Kidney capillary endothelial cell (primary cell): ENCODE results near the gene WNT9A.

Source experiments
- DNase-seq: peaks from one replicate; pipeline ENCODE4 v3.0.0-alpha.2; 2018; ENCODE audit warnings: low spot score

Gene WNT9A

DNA sequence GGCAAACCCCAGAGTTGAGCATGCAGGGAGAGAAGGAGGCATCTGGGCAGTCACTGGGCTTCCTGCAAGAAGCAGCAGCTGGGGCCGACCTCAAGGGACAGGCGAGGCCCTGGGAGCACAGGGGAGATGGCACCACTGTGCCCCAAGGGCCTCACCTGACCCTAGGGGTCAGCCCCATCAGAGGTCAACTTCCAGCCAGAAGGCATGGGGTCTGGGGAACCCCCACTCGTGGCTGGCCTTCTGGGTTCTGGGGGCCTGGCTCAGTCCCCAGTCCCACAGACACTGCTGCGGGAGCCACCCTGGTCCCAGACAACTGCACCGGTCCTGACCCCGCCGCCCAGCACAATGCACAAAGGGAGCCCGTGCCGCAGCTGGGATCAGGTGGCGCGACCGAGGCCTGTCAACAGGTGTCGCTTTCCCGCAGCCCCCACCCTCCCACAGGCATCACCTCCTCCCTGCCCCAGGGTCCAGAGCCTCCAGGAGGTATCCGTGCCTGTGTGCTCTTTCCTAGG is 6.2 kb downstream of the WNT9A start:
- no peak for DNase-seq

- DNase-seq, result no peak
These were observed 6.9 kb downstream of the WNT9A start for GRCh38 chr1:227940791-227941241.

DNA sequence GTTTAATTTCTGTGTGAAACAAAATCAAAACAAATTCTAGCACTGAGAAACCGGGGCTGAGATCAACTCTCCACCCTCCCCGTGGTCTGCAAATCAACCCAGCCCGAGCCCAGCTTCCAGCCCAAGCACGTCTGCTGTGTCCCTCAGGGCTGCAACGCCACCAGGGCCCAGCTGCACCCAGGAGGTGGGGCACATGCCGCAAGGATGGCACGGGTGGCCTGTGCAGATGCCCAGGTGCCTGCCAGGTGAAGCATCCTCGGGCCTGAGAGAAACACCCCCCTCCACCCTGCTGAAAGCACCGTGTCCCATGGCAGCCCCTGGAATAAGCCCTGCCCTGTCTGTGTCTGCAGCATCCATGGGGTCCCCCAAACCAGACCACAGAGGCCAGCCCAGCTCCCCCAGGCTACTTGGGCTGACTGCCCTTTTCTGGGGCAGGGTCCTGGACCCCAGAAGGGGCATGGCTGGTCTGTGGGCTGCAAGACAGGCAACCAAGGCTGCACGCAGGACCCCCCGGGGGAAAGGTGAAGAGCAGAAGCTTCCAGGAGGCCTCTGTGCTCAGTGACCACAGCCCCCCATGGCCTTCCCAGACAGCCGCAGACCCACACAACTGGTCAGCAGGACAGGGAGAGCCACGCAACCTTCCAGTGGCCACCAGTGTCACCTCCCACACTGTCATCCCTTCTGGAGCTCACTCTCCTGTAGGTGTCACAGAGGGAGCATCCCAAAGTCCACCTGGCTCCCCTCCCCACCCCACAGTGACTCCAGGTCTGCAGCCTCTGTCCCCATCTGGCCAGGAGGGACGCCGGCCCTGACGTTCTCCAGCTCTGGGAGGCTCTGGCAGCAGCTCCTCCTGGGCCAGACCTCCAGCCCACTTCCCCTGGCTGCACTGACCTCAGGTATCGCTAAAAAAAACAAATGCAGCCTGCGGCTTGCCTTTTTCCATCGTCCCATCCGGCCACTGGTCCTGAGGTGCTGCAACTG is 7.7 kb downstream of the WNT9A start:
- DNase-seq, result no peak

GRCh38 chr1:227938911-227939790 is 8.6 kb downstream of the WNT9A start:
- no peak for DNase-seq

- no peak for DNase-seq
These were observed 9.5 kb downstream of the WNT9A start for GRCh38 chr1:227938276-227938675.

DNA sequence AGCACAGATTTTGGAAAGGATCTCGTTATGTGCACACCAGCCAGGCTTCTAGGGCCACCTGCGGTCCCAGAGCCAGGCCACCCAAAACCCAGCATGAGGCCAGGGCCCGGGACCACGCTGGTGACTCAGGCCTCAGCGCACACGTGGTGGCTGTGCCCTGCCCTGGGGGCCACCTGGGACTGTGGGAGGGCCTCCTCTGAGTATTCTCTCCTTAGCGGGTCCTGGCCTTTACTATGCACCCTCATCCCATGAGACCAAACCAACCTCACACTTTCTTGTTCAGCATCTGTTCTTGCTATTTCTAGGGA is 9.9 kb downstream of the WNT9A start:
- no peak for DNase-seq

- no peak for DNase-seq
These were observed 10.5 kb downstream of the WNT9A start for GRCh38 chr1:227937031-227937837.

DNA sequence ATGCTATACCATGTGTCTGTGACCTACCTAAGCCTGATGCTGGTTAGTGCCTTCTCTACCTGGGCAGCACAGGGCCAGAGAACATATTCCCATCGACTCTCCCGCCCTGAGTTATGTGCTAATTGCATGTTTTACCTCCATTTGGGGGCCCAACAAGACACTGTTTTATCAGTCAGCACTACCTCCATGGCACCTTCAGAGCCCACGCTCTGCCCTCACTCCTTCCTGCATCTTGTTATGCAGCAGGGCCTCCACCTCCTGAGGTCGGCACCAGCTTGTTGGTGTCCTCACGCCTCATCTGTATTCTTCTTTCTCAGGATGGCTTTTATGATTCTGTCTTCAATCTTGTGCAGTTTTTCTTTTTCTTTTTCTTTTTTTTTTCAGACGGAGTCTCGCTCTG is 11.9 kb downstream of the WNT9A start:
- no peak for DNase-seq

GRCh38 chr1:227934476-227935313 is 13.0 kb downstream of the WNT9A start:
- DNase-seq, result no peak

- DNase-seq, result no peak
These were observed 17.8 kb downstream of the WNT9A start for GRCh38 chr1:227929751-227930472.

- DNase-seq, result no peak
These were observed 18.8 kb downstream of the WNT9A start for GRCh38 chr1:227928811-227929375.

GRCh38 chr1:227927971-227928741 is 19.6 kb downstream of the WNT9A start:
- DNase-seq, result no peak

DNA sequence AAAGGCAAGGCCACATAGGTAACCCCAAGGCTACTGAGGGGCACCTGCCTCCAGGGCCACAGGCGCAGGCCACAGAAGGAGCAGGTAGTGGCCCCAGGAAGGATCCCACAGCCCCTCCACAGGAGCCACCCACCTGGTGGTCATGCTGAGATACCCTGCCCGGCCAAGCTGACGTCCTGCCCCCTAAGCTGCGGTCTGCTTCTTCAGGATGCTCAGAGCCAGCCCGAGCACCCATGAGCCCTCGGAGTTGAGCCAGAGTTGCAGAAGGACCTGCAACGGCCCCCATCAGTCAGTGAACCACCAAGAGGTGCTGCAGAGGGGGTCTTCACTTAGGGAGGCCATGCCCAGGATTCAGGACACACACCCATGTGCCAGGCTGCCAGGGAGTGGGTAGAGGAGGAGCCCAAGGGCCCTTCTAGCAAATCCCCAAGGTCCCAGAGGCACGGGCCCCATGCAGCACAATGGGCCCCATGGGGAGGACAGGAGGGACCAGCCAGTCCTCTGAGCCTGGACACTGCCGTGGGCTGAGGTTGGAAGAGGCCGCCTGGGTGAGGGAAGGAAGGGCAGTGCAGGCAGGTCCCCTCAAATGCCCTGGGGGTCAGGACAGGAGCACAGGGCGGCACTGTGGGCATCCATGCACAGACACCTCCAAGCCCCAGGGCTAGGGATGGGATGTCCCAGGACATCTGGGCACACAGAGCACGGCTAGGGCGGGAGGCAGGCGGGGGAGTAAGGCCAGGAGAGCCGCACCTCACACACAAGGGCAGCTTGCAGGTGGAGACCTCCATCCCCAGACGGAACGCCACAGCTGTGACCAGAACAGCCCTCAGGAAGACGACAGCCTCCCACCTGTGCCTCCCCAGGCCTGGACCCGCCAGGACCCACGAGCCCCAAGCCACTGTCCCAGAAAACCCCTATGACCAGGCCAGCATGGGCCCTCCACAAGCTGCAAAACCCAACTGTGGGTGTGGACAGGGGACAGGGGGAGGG is 20.5 kb downstream of the WNT9A start:
- no peak for DNase-seq

- no peak for DNase-seq
These were observed 21.4 kb downstream of the WNT9A start for GRCh38 chr1:227926216-227926791.

- no peak for DNase-seq
These were observed 22.0 kb downstream of the WNT9A start for GRCh38 chr1:227925582-227926198.

- no peak for DNase-seq
These were observed 22.7 kb downstream of the WNT9A start for GRCh38 chr1:227924833-227925574.
